ENCODE measurements around the gene PRICKLE1. TPM values are rescaled to one million over a fixed set of nuclear protein-coding genes. Genes with fewer than 3 reads are reported as not detected.

Gene PRICKLE1
- total and polyA plus RNA-seq, 2 of the 13 experiments (the other 11 are each of a cell fraction or from before 2014, with no cell fraction given), result not detected

- in situ Hi-C loops (cut with HindIII; ENCODE audit: extremely low pct_ligation_motif_present, low pct_unique_long_range_greater_than_20kb) (no loop called here), intact Hi-C loops (cut with micrococcal nuclease; ENCODE audit: unreplicated experiment) (no loop called here)
- TF ChIP-seq CENPX (CRISPR knock-in tag; IDR thresholded peaks at IDR 0.05) (no peak), ZNF180 (CRISPR knock-in tag; IDR thresholded peaks at IDR 0.05; ENCODE audit: borderline replicate concordance, low read depth) (no peak), THAP9 (CRISPR knock-in tag; IDR thresholded peaks at IDR 0.05; ENCODE audit: borderline replicate concordance) (no peak), MLX (CRISPR knock-in tag; IDR thresholded peaks at IDR 0.05) (no peak)
- Histone ChIP-seq H2AFZ (ENCODE audit: low read length) (no peak overlapping the region), H3K4me2 (ENCODE audit: low read depth, low read length) (no peak overlapping the region), H3K36me3 (replicated peaks in 1 of 2; ENCODE audit: control insufficient read depth in 1 of 2, insufficient read depth in 2 of 2, low read length in 2 of 2) (peaks cover 6 to 23% of the 10 kb centered on the region in 2 experiments; a peak in 4 of 5 replicates), H3K9me3 (ENCODE audit: low read length) (no peaks in the 10 kb centered on the region), H3K27me3 (ENCODE audit: control insufficient read depth in 1 of 2, insufficient read depth in 2 of 2, low read length in 2 of 2) (no peaks in the 10 kb centered on the region), H3K9ac (ENCODE audit: insufficient read depth, low read depth, low read length) (no peak overlapping the region), H3K27ac (ENCODE audit: extremely low read length, insufficient read depth, low read length) (no peak overlapping the region), H3K4me1 (ENCODE audit: insufficient read depth, low read length) (peaks cover 2% of the 10 kb centered on the region; the same call in 1 of the 2 replicates), H3K4me3 (replicated peaks in 1 of 3; ENCODE audit: insufficient read depth in 1 of 3, low read depth in 2 of 3, low read length in 3 of 3) (no peak overlapping the region), H4K20me1 (ENCODE audit: insufficient read depth, low read length) (no peaks in the 10 kb centered on the region), H3K79me2 (ENCODE audit: insufficient read depth, low read length) (no peaks in the 10 kb centered on the region)
- ChIA-PET POLR2A (no interaction called here), CTCF (ENCODE audit: low intra/inter-chr PET ratio, low total read pairs) (no interaction called here)
- BruUV-seq (replicated peaks), result no TSS peak
- DNase-seq (ENCODE audit: low spot score) (no peak), FAIRE-seq (no peak), ATAC-seq (no peak)
- 92% methylated on average over 3 of the region's 3 CpGs for WGBS (ENCODE audit: low lambda C conversion rate)
These were observed 142.2 kb downstream of the PRICKLE1 start for GRCh38 chr12:42447371-42447786.

GRCh38 chr12:42446761-42447160, 142.8 kb downstream of the PRICKLE1 start:
- Histone ChIP-seq H3K79me2 (ENCODE audit: insufficient read depth, low read length) (no peaks in the 10 kb centered on the region), H3K36me3 (replicated peaks in 1 of 2; ENCODE audit: control insufficient read depth in 1 of 2, insufficient read depth in 2 of 2, low read length in 2 of 2) (peaks cover 9 to 29% of the 10 kb centered on the region in 2 experiments; a peak in 4 of 5 replicates), H3K9me3 (ENCODE audit: low read length) (no peaks in the 10 kb centered on the region), H3K27ac (ENCODE audit: extremely low read length, insufficient read depth, low read length) (no peak overlapping the region), H3K9ac (ENCODE audit: insufficient read depth, low read depth, low read length) (no peak overlapping the region), H3K4me2 (ENCODE audit: low read depth, low read length) (no peak overlapping the region), H3K27me3 (ENCODE audit: control insufficient read depth in 1 of 2, insufficient read depth in 2 of 2, low read length in 2 of 2) (no peaks in the 10 kb centered on the region), H2AFZ (ENCODE audit: low read length) (no peak overlapping the region), H3K4me1 (ENCODE audit: insufficient read depth, low read length) (peaks cover 8% of the 10 kb centered on the region), H3K4me3 (replicated peaks in 1 of 3; ENCODE audit: insufficient read depth in 1 of 3, low read depth in 2 of 3, low read length in 3 of 3) (no peak overlapping the region), H4K20me1 (ENCODE audit: insufficient read depth, low read length) (no peaks in the 10 kb centered on the region)
- CTCF ChIA-PET (ENCODE audit: low intra/inter-chr PET ratio, low total read pairs), result no interaction called here
- 77% methylated on average over 6 of the region's 6 CpGs for WGBS (ENCODE audit: low lambda C conversion rate)
- BruUV-seq (replicated peaks), result no TSS peak
- POLR2A ChIA-PET, result no interaction called here
- ATAC-seq (no peak), DNase-seq (ENCODE audit: low spot score) (no peak), FAIRE-seq (no peak)
- in situ Hi-C loops (cut with HindIII; ENCODE audit: extremely low pct_ligation_motif_present, low pct_unique_long_range_greater_than_20kb), result no loop called here
- intact Hi-C loops (cut with micrococcal nuclease; ENCODE audit: unreplicated experiment), result no loop called here
- no peak for TF ChIP-seq BRCA1 (CRISPR knock-in tag; IDR thresholded peaks at IDR 0.05)
- TF ChIP-seq ZNF530 (CRISPR knock-in tag; IDR thresholded peaks at IDR 0.05; ENCODE audit: low read depth), result no peak
- TF ChIP-seq NFE2L2 (IDR thresholded peaks at IDR 0.05; ENCODE audit: low read length), result no peak
- TF ChIP-seq AHDC1 (CRISPR knock-in tag; IDR thresholded peaks at IDR 0.05; ENCODE audit: borderline replicate concordance), result no peak
- TF ChIP-seq ZMYM4 (CRISPR knock-in tag; IDR thresholded peaks at IDR 0.05), result no peak
- no peak for TF ChIP-seq SCMH1 (CRISPR knock-in tag; IDR thresholded peaks at IDR 0.05; ENCODE audit: borderline replicate concordance)
